Measurements from ENCODE around the gene SLIT3.

Gene SLIT3

DNA sequence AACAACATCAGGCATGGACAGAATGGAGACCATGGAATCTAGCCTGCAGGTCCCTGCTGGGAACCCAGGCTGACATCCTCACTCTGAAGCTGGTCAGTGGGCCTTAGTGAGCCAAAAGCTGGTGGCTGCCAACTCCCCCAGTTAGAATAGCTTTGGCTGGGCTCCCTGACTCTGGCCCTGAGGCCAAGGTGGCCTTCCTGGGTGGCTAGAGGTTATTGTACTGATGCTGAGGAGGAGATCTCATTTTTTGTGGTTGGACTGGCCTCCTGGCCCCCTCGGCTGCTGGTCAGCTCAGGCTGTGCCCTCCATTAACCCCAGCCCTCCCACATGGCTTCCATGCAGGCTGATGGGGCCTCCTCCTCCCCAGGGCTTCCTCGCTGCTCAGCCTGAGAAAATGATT lies 620.5 kb downstream of the SLIT3 start:
- H3K4me2 ChIP-seq (ENCODE audit: low read length) = no peak overlapping the region
- H3K4me3 ChIP-seq (ENCODE audit: low read length) = no peak overlapping the region
- H3K27me3 ChIP-seq (ENCODE audit: control insufficient read depth, insufficient read depth, low read length) = no peaks in the 10 kb centered on the region
- no peaks in the 10 kb centered on the region for H3K36me3 ChIP-seq (ENCODE audit: insufficient read depth, low read length)
- peaks cover 16% of the 10 kb centered on the region for H3K4me1 ChIP-seq (ENCODE audit: control insufficient read depth, insufficient read depth, low read length)
- H3K9ac ChIP-seq (ENCODE audit: low read depth, low read length) = no peak overlapping the region
- H3K9me3 ChIP-seq (replicated peaks; ENCODE audit: low read length) = no peaks in the 10 kb centered on the region

- Histone ChIP-seq H3K4me1 (ENCODE audit: control insufficient read depth, insufficient read depth, low read length) (peaks cover 16% of the 10 kb centered on the region), H3K9me3 (replicated peaks; ENCODE audit: low read length) (no peaks in the 10 kb centered on the region), H3K4me2 (ENCODE audit: low read length) (no peak overlapping the region), H3K36me3 (ENCODE audit: insufficient read depth, low read length) (no peaks in the 10 kb centered on the region), H3K27me3 (ENCODE audit: control insufficient read depth, insufficient read depth, low read length) (no peaks in the 10 kb centered on the region), H3K4me3 (ENCODE audit: low read length) (no peak overlapping the region), H3K9ac (ENCODE audit: low read depth, low read length) (no peak overlapping the region)
Measured at GRCh38 chr5:168679515-168679920, 621.4 kb downstream of the SLIT3 start.

DNA sequence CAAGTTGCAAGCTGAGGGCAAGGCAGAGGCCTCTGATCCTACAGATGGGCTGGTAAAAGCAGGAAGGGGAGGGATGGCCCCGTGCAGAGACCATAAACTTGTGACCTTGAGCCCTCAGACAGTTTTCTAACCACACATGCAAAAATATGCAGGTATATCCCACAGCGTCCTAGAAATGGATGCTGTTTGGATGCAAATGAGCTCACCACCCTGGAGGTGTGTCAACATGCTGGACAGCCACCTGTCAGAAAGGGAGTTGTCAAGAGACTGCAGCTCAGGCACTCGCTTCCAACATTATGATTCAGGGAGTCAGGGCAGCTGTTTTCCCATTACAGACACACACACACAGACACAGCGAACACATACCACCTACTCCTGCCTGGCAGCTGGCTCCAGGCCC lies 624.4 kb downstream of the SLIT3 start:
- no peaks in the 10 kb centered on the region for H3K9me3 ChIP-seq (replicated peaks; ENCODE audit: low read length)
- no peak overlapping the region for H3K9ac ChIP-seq (ENCODE audit: low read depth, low read length)
- no peak overlapping the region for H3K4me3 ChIP-seq (ENCODE audit: low read length)
- H3K27me3 ChIP-seq (ENCODE audit: control insufficient read depth, insufficient read depth, low read length) = no peaks in the 10 kb centered on the region
- no peak overlapping the region for H3K4me2 ChIP-seq (ENCODE audit: low read length)
- H3K36me3 ChIP-seq (ENCODE audit: insufficient read depth, low read length) = no peaks in the 10 kb centered on the region
- H3K4me1 ChIP-seq (ENCODE audit: control insufficient read depth, insufficient read depth, low read length) = peaks cover 9% of the 10 kb centered on the region

GRCh38 chr5:168675883-168676408 lies 625.0 kb downstream of the SLIT3 start:
- H3K36me3 ChIP-seq (ENCODE audit: insufficient read depth, low read length) = no peaks in the 10 kb centered on the region
- H3K27me3 ChIP-seq (ENCODE audit: control insufficient read depth, insufficient read depth, low read length) = no peaks in the 10 kb centered on the region
- H3K4me1 ChIP-seq (ENCODE audit: control insufficient read depth, insufficient read depth, low read length) = peaks cover 4% of the 10 kb centered on the region
- no peak overlapping the region for H3K9ac ChIP-seq (ENCODE audit: low read depth, low read length)
- H3K4me2 ChIP-seq (ENCODE audit: low read length) = no peak overlapping the region
- H3K4me3 ChIP-seq (ENCODE audit: low read length) = no peak overlapping the region
- no peaks in the 10 kb centered on the region for H3K9me3 ChIP-seq (replicated peaks; ENCODE audit: low read length)

GRCh38 chr5:168674893-168675482 lies 626.0 kb downstream of the SLIT3 start:
- no peak overlapping the region for H3K4me2 ChIP-seq (ENCODE audit: low read length)
- H3K9ac ChIP-seq (ENCODE audit: low read depth, low read length) = no peak overlapping the region
- H3K4me3 ChIP-seq (ENCODE audit: low read length) = no peak overlapping the region
- no peaks in the 10 kb centered on the region for H3K27me3 ChIP-seq (ENCODE audit: control insufficient read depth, insufficient read depth, low read length)
- H3K36me3 ChIP-seq (ENCODE audit: insufficient read depth, low read length) = no peaks in the 10 kb centered on the region
- no peaks in the 10 kb centered on the region for H3K4me1 ChIP-seq (ENCODE audit: control insufficient read depth, insufficient read depth, low read length)
- H3K9me3 ChIP-seq (replicated peaks; ENCODE audit: low read length) = no peaks in the 10 kb centered on the region

DNA sequence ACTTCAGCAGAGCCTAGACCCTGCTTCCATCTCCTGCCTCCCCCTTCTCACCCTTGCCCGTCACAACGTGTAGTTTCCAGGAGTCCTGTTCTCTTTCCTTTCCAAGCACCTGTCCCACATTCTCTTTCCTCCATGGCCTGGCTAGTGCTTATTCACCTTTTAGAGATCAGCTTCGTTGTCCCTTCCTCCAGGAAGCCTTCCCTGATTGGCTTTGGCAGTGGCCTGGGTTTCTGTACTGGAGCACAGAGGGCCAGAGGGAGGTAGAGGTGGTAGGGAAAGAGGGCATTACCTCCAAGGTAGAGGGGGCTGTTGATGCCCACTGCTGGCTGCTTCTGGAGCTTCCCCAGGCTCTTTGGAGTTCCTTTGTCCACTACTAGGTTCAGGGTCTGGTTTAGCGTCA lies 628.1 kb downstream of the SLIT3 start:
- no peaks in the 10 kb centered on the region for H3K4me1 ChIP-seq (ENCODE audit: control insufficient read depth, insufficient read depth, low read length)
- no peak overlapping the region for H3K9ac ChIP-seq (ENCODE audit: low read depth, low read length)
- no peak overlapping the region for H3K4me2 ChIP-seq (ENCODE audit: low read length)
- H3K4me3 ChIP-seq (ENCODE audit: low read length) = no peak overlapping the region
- H3K36me3 ChIP-seq (ENCODE audit: insufficient read depth, low read length) = no peaks in the 10 kb centered on the region
- no peaks in the 10 kb centered on the region for H3K27me3 ChIP-seq (ENCODE audit: control insufficient read depth, insufficient read depth, low read length)
- no peaks in the 10 kb centered on the region for H3K9me3 ChIP-seq (replicated peaks; ENCODE audit: low read length)

- Histone ChIP-seq H3K9me3 (replicated peaks; ENCODE audit: low read length) (no peaks in the 10 kb centered on the region), H3K36me3 (ENCODE audit: insufficient read depth, low read length) (no peaks in the 10 kb centered on the region), H3K4me1 (ENCODE audit: control insufficient read depth, insufficient read depth, low read length) (no peaks in the 10 kb centered on the region), H3K27me3 (ENCODE audit: control insufficient read depth, insufficient read depth, low read length) (no peaks in the 10 kb centered on the region), H3K9ac (ENCODE audit: low read depth, low read length) (no peak overlapping the region), H3K4me3 (ENCODE audit: low read length) (no peak overlapping the region), H3K4me2 (ENCODE audit: low read length) (no peak overlapping the region)
Measured at GRCh38 chr5:168672016-168672415, 628.9 kb downstream of the SLIT3 start.

- Histone ChIP-seq H3K4me2 (ENCODE audit: low read length) (no peak overlapping the region), H3K4me3 (ENCODE audit: low read length) (no peak overlapping the region), H3K36me3 (ENCODE audit: insufficient read depth, low read length) (no peaks in the 10 kb centered on the region), H3K9ac (ENCODE audit: low read depth, low read length) (no peak overlapping the region), H3K27me3 (ENCODE audit: control insufficient read depth, insufficient read depth, low read length) (no peaks in the 10 kb centered on the region), H3K4me1 (ENCODE audit: control insufficient read depth, insufficient read depth, low read length) (no peaks in the 10 kb centered on the region), H3K9me3 (replicated peaks; ENCODE audit: low read length) (no peaks in the 10 kb centered on the region)
Measured at GRCh38 chr5:168670881-168671575, 629.9 kb downstream of the SLIT3 start.

GRCh38 chr5:168669668-168670378 lies 631.1 kb downstream of the SLIT3 start:
- Histone ChIP-seq H3K4me3 (ENCODE audit: low read length) (no peak overlapping the region), H3K36me3 (ENCODE audit: insufficient read depth, low read length) (no peaks in the 10 kb centered on the region), H3K9ac (ENCODE audit: low read depth, low read length) (no peak overlapping the region), H3K9me3 (replicated peaks; ENCODE audit: low read length) (no peaks in the 10 kb centered on the region), H3K27me3 (ENCODE audit: control insufficient read depth, insufficient read depth, low read length) (no peaks in the 10 kb centered on the region), H3K4me2 (ENCODE audit: low read length) (no peak overlapping the region), H3K4me1 (ENCODE audit: control insufficient read depth, insufficient read depth, low read length) (no peaks in the 10 kb centered on the region)

GRCh38 chr5:168669156-168669555 lies 631.8 kb downstream of the SLIT3 start:
- H3K27me3 ChIP-seq (ENCODE audit: control insufficient read depth, insufficient read depth, low read length) = no peaks in the 10 kb centered on the region
- no peak overlapping the region for H3K9ac ChIP-seq (ENCODE audit: low read depth, low read length)
- H3K4me1 ChIP-seq (ENCODE audit: control insufficient read depth, insufficient read depth, low read length) = no peaks in the 10 kb centered on the region
- no peaks in the 10 kb centered on the region for H3K36me3 ChIP-seq (ENCODE audit: insufficient read depth, low read length)
- no peak overlapping the region for H3K4me2 ChIP-seq (ENCODE audit: low read length)
- H3K4me3 ChIP-seq (ENCODE audit: low read length) = no peak overlapping the region
- no peaks in the 10 kb centered on the region for H3K9me3 ChIP-seq (replicated peaks; ENCODE audit: low read length)

GRCh38 chr5:168668078-168668477 lies 632.9 kb downstream of the SLIT3 start:
- no peaks in the 10 kb centered on the region for H3K27me3 ChIP-seq (ENCODE audit: control insufficient read depth, insufficient read depth, low read length)
- no peaks in the 10 kb centered on the region for H3K4me1 ChIP-seq (ENCODE audit: control insufficient read depth, insufficient read depth, low read length)
- no peaks in the 10 kb centered on the region for H3K36me3 ChIP-seq (ENCODE audit: insufficient read depth, low read length)
- no peak overlapping the region for H3K9ac ChIP-seq (ENCODE audit: low read depth, low read length)
- H3K9me3 ChIP-seq (replicated peaks; ENCODE audit: low read length) = no peaks in the 10 kb centered on the region
- no peak overlapping the region for H3K4me3 ChIP-seq (ENCODE audit: low read length)
- no peak overlapping the region for H3K4me2 ChIP-seq (ENCODE audit: low read length)

All from skeletal muscle satellite cell (primary cell).